OCI-LY7 (cell line): Measurements from ENCODE around the gene KIAA1217. TPM values are rescaled to one million over a fixed set of nuclear protein-coding genes. Genes with fewer than 3 reads are reported as not detected.

Experiments used
- BruUV-seq: library from RNA; stranded (reverse); fragments of 400-500 nt; replicated peaks from 2 replicates; lab custom pipeline; 2021; lab: Mats Ljungman, UMichigan
- CTCF ChIA-PET: fragments of 300-600 bp; sonication (Branson Sonifier 250); formaldehyde crosslinking; loops from one replicate; lab custom pipeline; 2022; ENCODE audit warnings: antibody characterized with exemption; ENCODE audit not compliant: unreplicated experiment; lab: Charles Lee
- POLR2A ChIA-PET: fragments of 300-600 bp; sonication (Branson Sonifier 250); formaldehyde crosslinking; loops from one replicate; lab custom pipeline; 2022; ENCODE audit warnings: antibody characterized with exemption; lab: Charles Lee
- DNase-seq: peaks from one replicate; pipeline ENCODE4 v3.0.0-alpha.2; 2015; ENCODE audit warnings: low spot score
- H2AFZ ChIP-seq: fragments of 200-600 bp; sonication (generic), shearing (Covaris generic); 2 replicates; pipeline ENCODE4 v1.6.1; 2014; ENCODE audit warnings: mild to moderate bottlenecking, antibody characterized with exemption, low read length, moderate library complexity
- H3K27ac ChIP-seq: fragments of 200-600 bp; sonication (generic); 2 replicates; pipeline ENCODE4 v1.5.1; 2014; ENCODE audit warnings: mixed run types, low read depth, mild to moderate bottlenecking, moderate library complexity, low read length, inconsistent platforms; ENCODE audit not compliant: poor library complexity, severe bottlenecking
- H3K36me3 ChIP-seq: fragments of 200-600 bp; sonication (generic); 2 replicates; pipeline ENCODE4 v1.6.1; 2014; ENCODE audit warnings: mild to moderate bottlenecking, antibody characterized with exemption, low read length, moderate library complexity, mixed read lengths; ENCODE audit not compliant: insufficient read depth
- H3K4me1 ChIP-seq: fragments of 200-600 bp; sonication (generic); 2 replicates; pipeline ENCODE4 v1.5.1; 2014; ENCODE audit warnings: mild to moderate bottlenecking, low read length; ENCODE audit not compliant: insufficient read depth, poor library complexity, severe bottlenecking
- H3K4me2 ChIP-seq: fragments of 200-600 bp; sonication (generic); 2 replicates; pipeline ENCODE4 v1.6.1; 2014; ENCODE audit warnings: mild to moderate bottlenecking, low read length
- H3K4me3 ChIP-seq: fragments of 200-600 bp; sonication (generic); 2 replicates; pipeline ENCODE4 v1.5.1; 2014; ENCODE audit warnings: mild to moderate bottlenecking, low read depth, low read length; ENCODE audit not compliant: poor library complexity, severe bottlenecking
- H3K79me2 ChIP-seq: fragments of 200-600 bp; sonication (generic); 2 replicates; pipeline ENCODE4 v1.6.1; 2016; ENCODE audit warnings: low read depth, mild to moderate bottlenecking, low read length, moderate library complexity, mixed read lengths; ENCODE audit not compliant: insufficient read depth
- H3K9me2 ChIP-seq: fragments of 200-600 bp; sonication (generic); 2 replicates; pipeline ENCODE4 v1.6.1; 2016; ENCODE audit warnings: mild to moderate bottlenecking, low read length, mixed read lengths; ENCODE audit not compliant: insufficient read depth
- H3K9me3 ChIP-seq: fragments of 200-600 bp; sonication (generic); 2 replicates; pipeline ENCODE4 v1.6.1; 2014; ENCODE audit warnings: mild to moderate bottlenecking, mixed run types, low read length, mixed read lengths
- H4K20me1 ChIP-seq: fragments of 200-600 bp; sonication (generic); 2 replicates; pipeline ENCODE4 v1.6.1; 2014; ENCODE audit warnings: mild to moderate bottlenecking, antibody characterized with exemption, low read length, moderate library complexity, mixed read lengths; ENCODE audit not compliant: insufficient read depth
- EZH2phosphoT487 ChIP-seq: fragments of 200-600 bp; sonication (generic); IDR thresholded peaks from 2 replicates; pipeline ENCODE4 v1.6.1; 2018; ENCODE audit warnings: low read depth, borderline replicate concordance, mild to moderate bottlenecking, mixed run types, antibody characterized with exemption, low read length, moderate library complexity, mixed read lengths
- intact Hi-C: fragments of 100-400 bp; cut with micrococcal nuclease; formaldehyde crosslinking; loops from one replicate; pipeline ENCODE4 v1.10.0; 2022; ENCODE audit not compliant: unreplicated experiment
- total RNA-seq, 2 experiments: library from RNA; depleted of rRNA in 1 of 2; stranded (reverse); fragments of >200 nt in 1 of 2; shearing (Covaris generic) in 1 of 2; gene quantifications; 2 replicates each; pipeline ENCODE4 v1.2.3, GENCODE V29; 2014 to 2022
- TF ChIP-seq, protein P1 (sequence below): fragments of 200-600 bp; sonication (generic); conservative IDR thresholded peaks from 2 replicates; pipeline ENCODE4 v1.5.1; 2014; ENCODE audit warnings: mild to moderate bottlenecking, antibody characterized with exemption, low read length, moderate library complexity, mixed read lengths

Gene KIAA1217
- total RNA-seq, 2 experiments from 2014 or later = not detected

DNA sequence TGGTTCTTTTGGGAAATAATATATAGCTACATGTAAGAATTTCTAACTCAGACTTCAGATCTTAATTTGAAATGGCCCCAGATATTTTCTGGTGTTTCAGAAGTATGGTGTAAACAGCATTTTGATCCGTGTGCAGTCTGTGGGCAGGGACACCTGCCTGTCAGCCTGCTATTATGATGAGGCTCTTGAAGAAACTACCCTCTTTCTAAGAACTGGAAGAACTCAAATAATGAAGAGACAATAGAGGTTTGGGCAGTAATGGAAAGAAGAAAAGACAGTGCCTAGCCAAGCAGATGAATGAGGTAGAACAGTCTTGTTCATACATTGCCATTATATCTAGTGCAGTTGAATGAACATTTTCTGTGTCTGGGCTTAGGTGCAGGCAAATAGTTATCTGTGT lies 258.2 kb downstream of the KIAA1217 start:
- DNase-seq = no peak
- intact Hi-C loops = no loop called here
- Histone ChIP-seq H3K9me2 (no peaks in the 10 kb centered on the region), H3K4me1 (no peaks in the 10 kb centered on the region), H4K20me1 (no peaks in the 10 kb centered on the region), H3K9me3 (no peaks in the 10 kb centered on the region), H3K36me3 (no peaks in the 10 kb centered on the region), H2AFZ (no peak overlapping the region), H3K4me2 (no peak overlapping the region), H3K79me2 (no peaks in the 10 kb centered on the region), H3K27ac (no peak overlapping the region), H3K4me3 (no peak overlapping the region)
- ChIA-PET POLR2A (no interaction called here), CTCF (no interaction called here)
- BruUV-seq = no TSS peak
- no peak for TF ChIP-seq EZH2phosphoT487
- TF ChIP-seq, protein P1, sequence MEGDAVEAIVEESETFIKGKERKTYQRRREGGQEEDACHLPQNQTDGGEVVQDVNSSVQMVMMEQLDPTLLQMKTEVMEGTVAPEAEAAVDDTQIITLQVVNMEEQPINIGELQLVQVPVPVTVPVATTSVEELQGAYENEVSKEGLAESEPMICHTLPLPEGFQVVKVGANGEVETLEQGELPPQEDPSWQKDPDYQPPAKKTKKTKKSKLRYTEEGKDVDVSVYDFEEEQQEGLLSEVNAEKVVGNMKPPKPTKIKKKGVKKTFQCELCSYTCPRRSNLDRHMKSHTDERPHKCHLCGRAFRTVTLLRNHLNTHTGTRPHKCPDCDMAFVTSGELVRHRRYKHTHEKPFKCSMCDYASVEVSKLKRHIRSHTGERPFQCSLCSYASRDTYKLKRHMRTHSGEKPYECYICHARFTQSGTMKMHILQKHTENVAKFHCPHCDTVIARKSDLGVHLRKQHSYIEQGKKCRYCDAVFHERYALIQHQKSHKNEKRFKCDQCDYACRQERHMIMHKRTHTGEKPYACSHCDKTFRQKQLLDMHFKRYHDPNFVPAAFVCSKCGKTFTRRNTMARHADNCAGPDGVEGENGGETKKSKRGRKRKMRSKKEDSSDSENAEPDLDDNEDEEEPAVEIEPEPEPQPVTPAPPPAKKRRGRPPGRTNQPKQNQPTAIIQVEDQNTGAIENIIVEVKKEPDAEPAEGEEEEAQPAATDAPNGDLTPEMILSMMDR = no peak

GRCh38 chr10:24467605-24468004 lies 258.7 kb downstream of the KIAA1217 start:
- H3K9me2 ChIP-seq = no peaks in the 10 kb centered on the region
- TF ChIP-seq, protein P1 = no peak
- no peak for TF ChIP-seq EZH2phosphoT487
- ChIA-PET CTCF (no interaction called here), POLR2A (no interaction called here)
- no peak for DNase-seq
- H3K4me2 ChIP-seq = no peak overlapping the region
- intact Hi-C loops = no loop called here
- no peaks in the 10 kb centered on the region for H4K20me1 ChIP-seq
- no TSS peak for BruUV-seq
- H2AFZ ChIP-seq = no peak overlapping the region
- H3K4me3 ChIP-seq = no peak overlapping the region
- H3K36me3 ChIP-seq = no peaks in the 10 kb centered on the region
- H3K4me1 ChIP-seq = no peaks in the 10 kb centered on the region
- no peaks in the 10 kb centered on the region for H3K79me2 ChIP-seq
- no peak overlapping the region for H3K27ac ChIP-seq
- no peaks in the 10 kb centered on the region for H3K9me3 ChIP-seq

- no peaks in the 10 kb centered on the region for H4K20me1 ChIP-seq
- no peak for TF ChIP-seq EZH2phosphoT487
- TF ChIP-seq, protein P1 = no peak
- H3K4me1 ChIP-seq = no peaks in the 10 kb centered on the region
- H2AFZ ChIP-seq = no peak overlapping the region
- intact Hi-C loops = no loop called here
- H3K4me3 ChIP-seq = no peak overlapping the region
- POLR2A ChIA-PET = no interaction called here
- no peak overlapping the region for H3K4me2 ChIP-seq
- no peaks in the 10 kb centered on the region for H3K36me3 ChIP-seq
- no peak for DNase-seq
- no peaks in the 10 kb centered on the region for H3K9me3 ChIP-seq
- CTCF ChIA-PET = no interaction called here
- H3K79me2 ChIP-seq = no peaks in the 10 kb centered on the region
- no TSS peak for BruUV-seq
- H3K9me2 ChIP-seq = no peaks in the 10 kb centered on the region
- no peak overlapping the region for H3K27ac ChIP-seq
These were observed 259.4 kb downstream of the KIAA1217 start for GRCh38 chr10:24468281-24468751.
